B cell (primary cell): ENCODE measurements around the gene NTSR2. TPM values are rescaled to one million over a fixed set of nuclear protein-coding genes. Genes with fewer than 3 reads are reported as not detected.

ENCODE experiments used
- ATAC-seq: fragments of 200-7000 bp; cut with Tn5 transposase; one replicate; pipeline ENCODE4 v1.10.0; 2021; ENCODE audit warnings: low read depth, mild to moderate bottlenecking, moderate number of reproducible peaks, moderate library complexity
- CTCF ChIA-PET: fragments of 350-600 bp; sonication (Branson Sonifier 250); formaldehyde crosslinking; loops from one replicate; lab custom pipeline; 2021; ENCODE audit warnings: antibody characterized with exemption, inconsistent platforms; lab: Charles Lee
- POLR2A ChIA-PET: fragments of 350-600 bp; sonication (Branson Sonifier 250); formaldehyde crosslinking; loops from one replicate; lab custom pipeline; 2021; ENCODE audit warnings: antibody characterized with exemption; lab: Charles Lee
- DNase-seq: peaks from one replicate; pipeline ENCODE4 v3.0.0; 2013
- H2AFZ ChIP-seq: 2 replicates; pipeline ENCODE4 v1.6.1; 2012; ENCODE audit warnings: mild to moderate bottlenecking, low read depth, low read length; ENCODE audit not compliant: insufficient read depth, poor library complexity, severe bottlenecking
- H3K27ac ChIP-seq, 2 donors: 1 replicate in 1 of 2; 2 replicates in 1 of 2; pipeline ENCODE4 v1.5.1; 2012 to 2013; ENCODE audit warnings: low read length in 2 of 2, mild to moderate bottlenecking in 2 of 2, moderate library complexity in 1 of 2
- H3K27me3 ChIP-seq, 4 experiments: fragments of 200-600 bp in 1 of 4; sonication (generic) in 1 of 4; replicated peaks in 1 of 4; 1 replicate in 2 of 4; 2 replicates in 2 of 4; pipeline versions ENCODE4 v1.6.1 to v1.7.0; 2013 to 2016; ENCODE audit warnings: low read length in 3 of 4, mild to moderate bottlenecking in 2 of 4, mixed read lengths in 1 of 4, moderate library complexity in 1 of 4; ENCODE audit not compliant: insufficient read depth in 4 of 4, control insufficient read depth in 3 of 4; ENCODE audit errors: control extremely low read depth in 1 of 4
- H3K36me3 ChIP-seq, 2 experiments: replicated peaks in 1 of 2; 1 replicate in 1 of 2; 2 replicates in 1 of 2; pipeline versions ENCODE4 v1.6.1 to v1.7.1; 2013; ENCODE audit warnings: low read length in 1 of 2; ENCODE audit not compliant: insufficient read depth in 2 of 2, control insufficient read depth in 1 of 2; ENCODE audit errors: control extremely low read depth in 1 of 2, extremely low read depth in 1 of 2
- H3K4me1 ChIP-seq, 2 donors: fragments of 200-600 bp in 1 of 2; sonication (generic) in 1 of 2; 1 replicate in 1 of 2; 2 replicates in 1 of 2; pipeline versions ENCODE4 v1.5.1 to v1.6.1; 2013 to 2017; ENCODE audit warnings: low read length in 2 of 2; ENCODE audit not compliant: control insufficient read depth in 2 of 2, insufficient read depth in 2 of 2
- H3K4me2 ChIP-seq: replicated peaks from 2 replicates; pipeline ENCODE3; 2012; ENCODE audit warnings: mild to moderate bottlenecking, low read depth, low read length; ENCODE audit not compliant: poor library complexity, severe bottlenecking
- H3K4me3 ChIP-seq, 5 experiments: fragments of 200-600 bp in 1 of 5; sonication (generic) in 1 of 5; 1 replicate in 3 of 5; 2 replicates in 2 of 5; pipeline versions ENCODE4 v1.5.1 to v1.7.0; 2011 to 2016; ENCODE audit warnings: low read length in 4 of 5, mild to moderate bottlenecking in 4 of 5, low read depth in 2 of 5, control low read depth in 1 of 5, moderate library complexity in 1 of 5; ENCODE audit not compliant: insufficient read depth in 1 of 5; ENCODE audit errors: control extremely low read depth in 1 of 5, extremely low read depth in 1 of 5
- H3K79me2 ChIP-seq: fragments of 200-600 bp; sonication (generic); one replicate; pipeline ENCODE4 v1.6.0; 2016; ENCODE audit warnings: low read length; ENCODE audit not compliant: control insufficient read depth, insufficient read depth
- H3K9ac ChIP-seq: fragments of 200-600 bp; sonication (generic); 2 replicates; pipeline ENCODE4 v1.6.1; 2017; ENCODE audit warnings: mild to moderate bottlenecking, low read length, moderate library complexity
- H3K9me3 ChIP-seq, 3 donors: one replicate each; pipeline versions ENCODE4 v1.6.1 to v1.7.1; 2013; ENCODE audit warnings: low read length in 2 of 3; ENCODE audit not compliant: control insufficient read depth in 2 of 3, insufficient read depth in 1 of 3; ENCODE audit errors: control extremely low read depth in 1 of 3
- H4K20me1 ChIP-seq: 2 replicates; pipeline ENCODE4 v1.6.0; 2012; ENCODE audit warnings: mild to moderate bottlenecking, low read length; ENCODE audit not compliant: insufficient read depth, control insufficient read depth, poor library complexity, severe bottlenecking
- H3K27ac Mint-ChIP-seq: one replicate; pipeline ENCODE4 v1.8.0; 2021; ENCODE audit warnings: mixed read lengths
- H3K27me3 Mint-ChIP-seq: one replicate; pipeline ENCODE4 v1.8.0; 2021; ENCODE audit warnings: mixed read lengths
- H3K4me1 Mint-ChIP-seq: one replicate; pipeline ENCODE4 v1.8.0; 2021; ENCODE audit warnings: mixed read lengths
- H3K4me3 Mint-ChIP-seq: one replicate; pipeline ENCODE4 v1.8.0; 2021; ENCODE audit warnings: mixed read lengths
- H3K9me3 Mint-ChIP-seq: one replicate; pipeline ENCODE4 v1.8.0; 2022; ENCODE audit warnings: mixed read lengths; ENCODE audit not compliant: insufficient read depth
- CTCF ChIP-seq: fragments of 200-600 bp; IDR thresholded peaks from one replicate; pipeline ENCODE4 v1.8.0; 2022; ENCODE audit warnings: antibody characterized with exemption, mild to moderate bottlenecking
- EZH2 ChIP-seq: IDR thresholded peaks from 2 replicates; pipeline ENCODE4 v1.6.1; 2012; ENCODE audit warnings: borderline replicate concordance, low read depth, mild to moderate bottlenecking, moderate library complexity, low read length; ENCODE audit not compliant: insufficient read depth, poor library complexity, severe bottlenecking
- WGBS: methylation state at CpG from one replicate; pipeline ENCODE4 v1.1.5; 2013; ENCODE audit warnings: missing lambda C conversion rate; ENCODE audit not compliant: insufficient coverage; 5-methylcytosine and 5-hydroxymethylcytosine counted together
- intact Hi-C: fragments of 100-400 bp; cut with micrococcal nuclease; formaldehyde crosslinking; loops from one replicate; pipeline ENCODE4 v1.10.0; 2022
- polyA plus RNA-seq: library from polyadenylated mRNA; depleted of rRNA; stranded (reverse); fragments of >200 nt; gene quantifications from 2 replicates; pipeline ENCODE4 v1.2.3, GENCODE V29; 2012
- total RNA-seq, 2 donors: library from RNA; stranded (reverse); fragments of 120-200 nt in 1 of 2; gene quantifications; 1 replicate in 1 of 2; 2 replicates in 1 of 2; pipeline versions ENCODE4 v1.2.3 to v1.2.4, GENCODE V29; 2013 to 2022

The NTSR2 gene
- total and polyA plus RNA-seq, 2 donors (not counting 1 experiment from before 2014, with no cell fraction given): not detected

GRCh38 chr2:11659851-11660250 is 10.1 kb downstream of the NTSR2 start:
- no peaks in the 10 kb centered on the region for H3K4me1 Mint-ChIP-seq
- ATAC-seq (no peak), DNase-seq (no peak)
- CTCF ChIA-PET: no interaction called here
- Histone ChIP-seq H3K9me3 (peaks cover 0 to 14% (median 6%) of the 10 kb centered on the region in 3 donors), H3K27ac (no peak overlapping the region), H2AFZ (no peak overlapping the region), H3K27me3 (peaks cover 0 to 7% (median 0%) of the 10 kb centered on the region in 4 experiments), H3K4me1 (no peaks in the 10 kb centered on the region), H4K20me1 (no peaks in the 10 kb centered on the region), H3K9ac (no peak overlapping the region), H3K79me2 (no peaks in the 10 kb centered on the region), H3K4me3 (no peak overlapping the region), H3K4me2 (no peak overlapping the region), H3K36me3 (no peaks in the 10 kb centered on the region)
- H3K27me3 Mint-ChIP-seq: peaks cover 32% of the 10 kb centered on the region
- 100% methylated on average over 2 of the region's 10 CpGs for WGBS
- peaks cover 5% of the 10 kb centered on the region for H3K9me3 Mint-ChIP-seq
- no peak overlapping the region for H3K27ac Mint-ChIP-seq
- POLR2A ChIA-PET: no interaction called here
- intact Hi-C loops: no loop called here
- no peak overlapping the region for H3K4me3 Mint-ChIP-seq
- no peak for TF ChIP-seq EZH2
- no peak for TF ChIP-seq CTCF

GRCh38 chr2:11659115-11659475 is 10.9 kb downstream of the NTSR2 start:
- no peak overlapping the region for H3K4me3 ChIP-seq
- H4K20me1 ChIP-seq: no peaks in the 10 kb centered on the region
- peaks cover 28% of the 10 kb centered on the region for H3K27me3 Mint-ChIP-seq
- H3K27me3 ChIP-seq: peaks cover 0 to 7% (median 0%) of the 10 kb centered on the region in 4 experiments
- no peaks in the 10 kb centered on the region for H3K4me1 ChIP-seq
- intact Hi-C loops: no loop called here
- peaks cover 0 to 14% (median 6%) of the 10 kb centered on the region in 3 donors for H3K9me3 ChIP-seq
- no peak overlapping the region for H3K4me2 ChIP-seq
- ChIA-PET POLR2A (no interaction called here), CTCF (no interaction called here)
- DNase-seq (no peak), ATAC-seq (no peak)
- TF ChIP-seq EZH2 (no peak), CTCF (no peak)
- no peak overlapping the region for H3K4me3 Mint-ChIP-seq
- no peak overlapping the region for H3K27ac ChIP-seq
- no peak overlapping the region for H3K9ac ChIP-seq
- H3K36me3 ChIP-seq: no peaks in the 10 kb centered on the region
- H3K4me1 Mint-ChIP-seq: no peaks in the 10 kb centered on the region
- 96% methylated on average over 11 of the region's 11 CpGs for WGBS
- H3K27ac Mint-ChIP-seq: no peak overlapping the region
- no peak overlapping the region for H2AFZ ChIP-seq
- H3K79me2 ChIP-seq: no peaks in the 10 kb centered on the region
- peaks cover 5% of the 10 kb centered on the region for H3K9me3 Mint-ChIP-seq
